Activated T-helper 2 cell treated with anti-CD3 and anti-CD28 coated beads, Interferon-gamma antibody, Interleukin-2, Interleukin-4, amounts not matched to agents 10 μg/mL and 5 μg/mL and 100 μg/mL, durations not matched to agents 14 hours and 24 hours and 36 hours (primary cell): ENCODE data around the gene USP32. TPM values are rescaled to one million over a fixed set of nuclear protein-coding genes. Genes with fewer than 3 reads are reported as not detected.

Experiments used
- DNase-seq: peaks from one replicate; pipeline ENCODE4 v3.0.0; 2021; ENCODE audit warnings: low spot score
- H3K27ac Mint-ChIP-seq: one replicate; pipeline ENCODE4 v1.8.0; 2021; ENCODE audit warnings: mixed read lengths
- H3K27me3 Mint-ChIP-seq: one replicate; pipeline ENCODE4 v1.8.0; 2021; ENCODE audit warnings: low read depth, mixed read lengths
- H3K36me3 Mint-ChIP-seq: one replicate; pipeline ENCODE4 v1.8.0; 2021; ENCODE audit warnings: low read depth, mixed read lengths
- H3K4me1 Mint-ChIP-seq: one replicate; pipeline ENCODE4 v1.8.0; 2021; ENCODE audit warnings: low read depth, mixed read lengths
- H3K4me3 Mint-ChIP-seq: one replicate; pipeline ENCODE4 v1.8.0; 2021; ENCODE audit warnings: low read depth, mild to moderate bottlenecking, moderate library complexity, mixed read lengths
- H3K9me3 Mint-ChIP-seq: one replicate; pipeline ENCODE4 v1.8.0; 2021; ENCODE audit warnings: mixed read lengths
- intact Hi-C: fragments of 100-400 bp; cut with micrococcal nuclease; formaldehyde crosslinking; loops from one replicate; pipeline ENCODE4 v1.15.1; 2023
- total RNA-seq: library from RNA; stranded (reverse); gene quantifications from 2 replicates; pipeline ENCODE4 v1.2.3, GENCODE V29; 2022

USP32 gene
- total RNA-seq, 1 donor from 2014 or later: 31.9 TPM

- peaks cover 4% of the 10 kb centered on the region for H3K36me3 Mint-ChIP-seq
- DNase-seq: no peak
- peaks cover 35% of the 10 kb centered on the region for H3K4me1 Mint-ChIP-seq
- intact Hi-C loops: no loop called here
- H3K27me3 Mint-ChIP-seq: peaks cover 49% of the 10 kb centered on the region
- no peak overlapping the region for H3K4me3 Mint-ChIP-seq
- no peaks in the 10 kb centered on the region for H3K9me3 Mint-ChIP-seq
- H3K27ac Mint-ChIP-seq: no peak overlapping the region
These were observed 254.2 kb downstream of the USP32 start for GRCh38 chr17:60137731-60138130.

GRCh38 chr17:60135951-60136666 lies 255.8 kb downstream of the USP32 start:
- intact Hi-C loops: loop anchor here (2.0 kb wide), 1 partner anchor 57 kb away; the partner anchor contains the start of gene HEATR6
- DNase-seq: no peak

GRCh38 chr17:60135151-60135950 lies 256.6 kb downstream of the USP32 start:
- intact Hi-C loops: loop anchor here (2.0 kb wide), 1 partner anchor 57 kb away; the partner anchor contains the start of gene HEATR6
- Mint-ChIP-seq H3K36me3 (peaks cover 15% of the 10 kb centered on the region), H3K27me3 (peaks cover 29% of the 10 kb centered on the region), H3K4me1 (peaks cover 33% of the 10 kb centered on the region), H3K9me3 (no peaks in the 10 kb centered on the region), H3K27ac (peak overlapping the region; percentile 63), H3K4me3 (peak overlapping the region; percentile 83)
- peak; percentile 83 for DNase-seq

More at GRCh38 chr17:60135951-60136666, 255.8 kb downstream of the USP32 start:
- no peaks in the 10 kb centered on the region for H3K9me3 Mint-ChIP-seq
- H3K27me3 Mint-ChIP-seq: peaks cover 35% of the 10 kb centered on the region
- H3K4me1 Mint-ChIP-seq: peaks cover 33% of the 10 kb centered on the region
- H3K4me3 Mint-ChIP-seq: peak overlapping the region; percentile 83
- no peak overlapping the region for H3K27ac Mint-ChIP-seq
- H3K36me3 Mint-ChIP-seq: peaks cover 15% of the 10 kb centered on the region

- Mint-ChIP-seq H3K4me3 (peak overlapping the region; percentile 83), H3K27ac (peak overlapping the region; percentile 63), H3K27me3 (peaks cover 21% of the 10 kb centered on the region), H3K36me3 (peaks cover 15% of the 10 kb centered on the region), H3K9me3 (no peaks in the 10 kb centered on the region), H3K4me1 (peaks cover 31% of the 10 kb centered on the region)
- no peak for DNase-seq
- intact Hi-C loops: loop anchor here (2.0 kb wide), 1 partner anchor 56 kb away; the partner anchor contains the start of gene HEATR6
These were observed 257.4 kb downstream of the USP32 start for GRCh38 chr17:60134396-60135150.

GRCh38 chr17:60130466-60130865 lies 261.5 kb downstream of the USP32 start:
- intact Hi-C loops: no loop called here
- Mint-ChIP-seq H3K27me3 (no peaks in the 10 kb centered on the region), H3K9me3 (no peaks in the 10 kb centered on the region), H3K4me1 (peaks cover 24% of the 10 kb centered on the region), H3K36me3 (peaks cover 15% of the 10 kb centered on the region), H3K4me3 (no peak overlapping the region), H3K27ac (no peak overlapping the region)
- DNase-seq: no peak

- intact Hi-C loops: no loop called here
- no peak for DNase-seq
- Mint-ChIP-seq H3K36me3 (peaks cover 15% of the 10 kb centered on the region), H3K4me1 (peaks cover 11% of the 10 kb centered on the region), H3K4me3 (no peak overlapping the region), H3K27ac (no peak overlapping the region), H3K9me3 (no peaks in the 10 kb centered on the region), H3K27me3 (no peaks in the 10 kb centered on the region)
These were observed 262.8 kb downstream of the USP32 start for GRCh38 chr17:60129164-60129563.

Other genes with a start within 250 kb of the USP32 start
- not detected in 2 replicates for gene CA4, start 242.2 kb downstream of the USP32 start, total RNA-seq
- gene CHCT1, start 30.4 kb upstream of the USP32 start, total RNA-seq: 0.43 and 0.55 TPM in 2 replicates
- 23.2 and 26.9 TPM in 2 replicates for gene APPBP2, start 134.1 kb upstream of the USP32 start, total RNA-seq
- 14.9 and 15.1 TPM in 2 replicates for gene PPM1D, start 208.1 kb upstream of the USP32 start, total RNA-seq